H1 (cell line): ENCODE data around the gene PRR7. TPM values are rescaled to one million over a fixed set of nuclear protein-coding genes. Genes with fewer than 3 reads are reported as not detected.

Source experiments
- CTCF ChIA-PET: fragments of 300-600 bp; sonication (Branson Sonifier 250); formaldehyde crosslinking; loops from one replicate; lab custom pipeline; 2021; ENCODE audit not compliant: partially characterized antibody; lab: Charles Lee
- POLR2A ChIA-PET: fragments of 300-600 bp; sonication (Branson Sonifier 250); formaldehyde crosslinking; loops from one replicate; lab custom pipeline; 2021; ENCODE audit warnings: inconsistent platforms; ENCODE audit not compliant: partially characterized antibody; lab: Charles Lee
- DNase-seq, 2 experiments: peaks; one replicate each; pipeline versions ENCODE4 v3.0.0 to v3.0.0-alpha.2; 2010 to 2022; ENCODE audit warnings: low spot score in 2 of 2, low read depth in 1 of 2, mixed read lengths in 1 of 2
- FAIRE-seq: peaks from 2 replicates; lab custom pipeline; 2011; peaks lifted over from hg19 to GRCh38; lab: Jason Lieb, UNC
- H2AFZ ChIP-seq: 2 replicates; pipeline ENCODE4 v1.8.1; 2012; ENCODE audit warnings: low read length, inconsistent platforms
- H2AK5ac ChIP-seq: 2 replicates; pipeline ENCODE4 v1.6.1; 2013; ENCODE audit warnings: low read depth, low read length
- H2BK120ac ChIP-seq: replicated peaks from 2 replicates; pipeline ENCODE3; 2013; ENCODE audit warnings: low read depth, low read length, inconsistent platforms
- H2BK12ac ChIP-seq: 2 replicates; pipeline ENCODE4 v1.6.1; 2013; ENCODE audit warnings: low read depth, low read length
- H2BK15ac ChIP-seq: 2 replicates; pipeline ENCODE4 v1.6.1; 2013; ENCODE audit warnings: low read length
- H2BK20ac ChIP-seq: 2 replicates; pipeline ENCODE4 v1.6.1; 2013; ENCODE audit warnings: low read length
- H2BK5ac ChIP-seq: 2 replicates; pipeline ENCODE4 v1.6.1; 2013; ENCODE audit warnings: low read depth, low read length
- H3K14ac ChIP-seq: 2 replicates; pipeline ENCODE4 v1.6.1; 2013; ENCODE audit warnings: inconsistent platforms; ENCODE audit not compliant: insufficient read length
- H3K18ac ChIP-seq: 2 replicates; pipeline ENCODE4 v1.6.1; 2013; ENCODE audit warnings: low read length; ENCODE audit errors: extremely low read depth
- H3K23ac ChIP-seq: 2 replicates; pipeline ENCODE4 v1.6.1; 2013; ENCODE audit warnings: inconsistent platforms; ENCODE audit not compliant: insufficient read length
- H3K23me2 ChIP-seq: 2 replicates; pipeline ENCODE4 v1.6.1; 2013; ENCODE audit warnings: low read depth, low read length
- H3K27ac ChIP-seq: 2 replicates; pipeline ENCODE4 v1.6.1; 2011; ENCODE audit warnings: low read depth, low read length, inconsistent platforms
- H3K27me3 ChIP-seq, 4 experiments: replicated peaks in 1 of 4; 1 replicate in 1 of 4; 2 replicates in 3 of 4; pipeline versions ENCODE4 v1.6.1 to v1.8.1; 2011 to 2013; ENCODE audit warnings: low read length in 3 of 4, mild to moderate bottlenecking in 3 of 4, inconsistent platforms in 2 of 4, mixed read lengths in 2 of 4, moderate library complexity in 1 of 4; ENCODE audit not compliant: control insufficient read depth in 3 of 4, insufficient read depth in 3 of 4; ENCODE audit errors: extremely low read depth in 1 of 4
- H3K36me3 ChIP-seq, 4 experiments: 2 replicates each; pipeline versions ENCODE4 v1.6.1 to v1.8.1; 2011 to 2013; ENCODE audit warnings: mild to moderate bottlenecking in 4 of 4, low read length in 3 of 4, moderate library complexity in 2 of 4, control low read depth in 1 of 4, inconsistent platforms in 1 of 4; ENCODE audit not compliant: insufficient read depth in 4 of 4, control insufficient read depth in 2 of 4
- H3K4ac ChIP-seq: replicated peaks from 2 replicates; pipeline ENCODE3; 2013; ENCODE audit warnings: low read length, low read depth, mixed read lengths, inconsistent platforms; ENCODE audit not compliant: insufficient read length
- H3K4me1 ChIP-seq, 4 experiments: replicated peaks in 1 of 4; 1 replicate in 1 of 4; 2 replicates in 3 of 4; pipeline versions ENCODE4 v1.6.1 to v1.8.1; 2011 to 2013; ENCODE audit warnings: low read length in 3 of 4, inconsistent platforms in 2 of 4, mixed read lengths in 1 of 4; ENCODE audit not compliant: insufficient read depth in 4 of 4, control insufficient read depth in 3 of 4
- H3K4me2 ChIP-seq, 2 experiments: 2 replicates each; pipeline versions ENCODE4 v1.6.1 to v1.8.1; 2011 to 2013; ENCODE audit warnings: low read depth in 2 of 2, low read length in 2 of 2, control low read depth in 1 of 2, inconsistent platforms in 1 of 2, mild to moderate bottlenecking in 1 of 2; ENCODE audit not compliant: insufficient read depth in 1 of 2
- H3K4me3 ChIP-seq, 4 experiments: fragments of 200-600, 300-600 bp in 1 of 4; sonication (generic), shearing (Covaris generic), sonication (Bioruptor Twin) in 1 of 4; 2 replicates each; pipeline versions ENCODE4 v1.5.1 to v1.8.1; 2011 to 2016; ENCODE audit warnings: low read length in 4 of 4, low read depth in 3 of 4, control low read depth in 2 of 4, inconsistent platforms in 2 of 4, mild to moderate bottlenecking in 2 of 4, mixed read lengths in 1 of 4, moderate library complexity in 1 of 4; ENCODE audit not compliant: insufficient read depth in 2 of 4; ENCODE audit errors: extremely low read depth in 1 of 4
- H3K56ac ChIP-seq: replicated peaks from 2 replicates; pipeline ENCODE3; 2013; ENCODE audit warnings: low read depth, mild to moderate bottlenecking, mixed read lengths, low read length, inconsistent platforms; ENCODE audit not compliant: insufficient read length
- H3K79me1 ChIP-seq: 2 replicates; pipeline ENCODE4 v1.6.1; 2013; ENCODE audit warnings: low read depth, low read length, control low read depth
- H3K79me2 ChIP-seq, 2 experiments: 2 replicates each; pipeline versions ENCODE4 v1.6.1 to v1.8.1; 2012 to 2013; ENCODE audit warnings: low read length in 2 of 2, mild to moderate bottlenecking in 2 of 2, inconsistent platforms in 1 of 2; ENCODE audit not compliant: insufficient read depth in 2 of 2, control insufficient read depth in 1 of 2
- H3K9ac ChIP-seq, 4 experiments: replicated peaks in 1 of 4; 1 replicate in 1 of 4; 2 replicates in 3 of 4; pipeline versions ENCODE4 v1.6.1 to v1.8.1; 2011 to 2013; ENCODE audit warnings: low read depth in 3 of 4, low read length in 3 of 4, control low read depth in 2 of 4, mild to moderate bottlenecking in 2 of 4, moderate library complexity in 2 of 4, inconsistent platforms in 1 of 4; ENCODE audit errors: extremely low read depth in 1 of 4
- H3K9me3 ChIP-seq, 2 experiments: 2 replicates each; pipeline versions ENCODE4 v1.6.1 to v1.8.1; 2012 to 2013; ENCODE audit warnings: mild to moderate bottlenecking in 2 of 2, moderate library complexity in 2 of 2, control low read depth in 1 of 2, inconsistent platforms in 1 of 2, low read depth in 1 of 2, low read length in 1 of 2, mixed read lengths in 1 of 2; ENCODE audit not compliant: insufficient read depth in 2 of 2
- H4K20me1 ChIP-seq, 2 experiments: replicated peaks in 1 of 2; 2 replicates each; pipeline versions ENCODE3 to v1.8.1; 2011 to 2013; ENCODE audit warnings: inconsistent platforms in 2 of 2, low read length in 2 of 2, mild to moderate bottlenecking in 1 of 2; ENCODE audit not compliant: insufficient read depth in 2 of 2, control insufficient read depth in 1 of 2
- H4K5ac ChIP-seq: 2 replicates; pipeline ENCODE4 v1.6.1; 2013; ENCODE audit warnings: low read length, low read depth, mixed read lengths, inconsistent platforms; ENCODE audit not compliant: insufficient read length
- H4K8ac ChIP-seq: 2 replicates; pipeline ENCODE4 v1.8.0; 2013; ENCODE audit warnings: mild to moderate bottlenecking, moderate library complexity, low read length, inconsistent platforms; ENCODE audit not compliant: insufficient read depth; ENCODE audit errors: extremely low read depth
- H4K91ac ChIP-seq: replicated peaks from 2 replicates; pipeline ENCODE3; 2013; ENCODE audit warnings: low read length, mixed read lengths, inconsistent platforms; ENCODE audit not compliant: insufficient read length
- JUND ChIP-seq: IDR thresholded peaks from 2 replicates; pipeline ENCODE4 v1.6.1; 2011; ENCODE audit warnings: mild to moderate bottlenecking, improper control_type of control experiment, low read length
- SP2 ChIP-seq: IDR thresholded peaks from 2 replicates; pipeline ENCODE4 v1.6.1; 2012; ENCODE audit warnings: mild to moderate bottlenecking, low read length, inconsistent platforms
- WGBS, 2 experiments: shearing (Covaris generic) in 1 of 2; methylation state at CpG; one replicate each; pipeline versions ENCODE4 v1.1.6 to v1.1.7; 2013 to 2015; ENCODE audit warnings: low lambda C conversion rate in 2 of 2, mixed read lengths in 2 of 2, inconsistent platforms in 1 of 2, low coverage in 1 of 2, missing lambda C conversion rate in 1 of 2; ENCODE audit not compliant: insufficient replicate concordance in 2 of 2, insufficient coverage in 1 of 2, insufficient read length in 1 of 2; ENCODE audit errors: extremely low coverage in 1 of 2, missing lambda C conversion rate in 1 of 2; 5-methylcytosine and 5-hydroxymethylcytosine counted together
- polyA plus RNA-seq, 7 experiments: library from polyadenylated mRNA; depleted of rRNA in 3 of 7; stranded (reverse) in 5 of 7; unstranded in 2 of 7; fragments of >200 nt in 5 of 7; fragments of 200-250 nt in 2 of 7; gene quantifications; 1 replicate in 5 of 7; 2 replicates in 1 of 7; 4 replicates in 1 of 7; pipeline versions ENCODE4 v1.2.1 to v1.2.3, GENCODE V29; 2011 to 2013; ENCODE audit warnings: missing spikeins in 2 of 7, mixed read lengths in 2 of 7
- total RNA-seq: library from RNA; stranded (reverse); fragmentation: NEBNext Ultra II Directional; extraction: Animal tissue kit (Norgen Biotek cat#: 25700); gene quantifications from 2 replicates; pipeline ENCODE4 v1.2.1, GENCODE V29; 2021
- TF ChIP-seq, protein P1 (sequence below), 3 experiments: IDR thresholded peaks; 1 replicate in 2 of 3; 2 replicates in 1 of 3; pipeline versions ENCODE4 v1.5.1 to v1.6.1; 2011; ENCODE audit warnings: low read length in 3 of 3, mild to moderate bottlenecking in 3 of 3, inconsistent platforms in 2 of 3, low read depth in 1 of 3, moderate library complexity in 1 of 3; ENCODE audit not compliant: insufficient read depth in 1 of 3; ENCODE audit errors: control extremely low read depth in 1 of 3

Gene PRR7
- total and polyA plus RNA-seq, 2 of the 8 experiments (the other 6 are each of a cell fraction or from before 2014, with no cell fraction given) = 8.0 to 11.8 TPM

DNA sequence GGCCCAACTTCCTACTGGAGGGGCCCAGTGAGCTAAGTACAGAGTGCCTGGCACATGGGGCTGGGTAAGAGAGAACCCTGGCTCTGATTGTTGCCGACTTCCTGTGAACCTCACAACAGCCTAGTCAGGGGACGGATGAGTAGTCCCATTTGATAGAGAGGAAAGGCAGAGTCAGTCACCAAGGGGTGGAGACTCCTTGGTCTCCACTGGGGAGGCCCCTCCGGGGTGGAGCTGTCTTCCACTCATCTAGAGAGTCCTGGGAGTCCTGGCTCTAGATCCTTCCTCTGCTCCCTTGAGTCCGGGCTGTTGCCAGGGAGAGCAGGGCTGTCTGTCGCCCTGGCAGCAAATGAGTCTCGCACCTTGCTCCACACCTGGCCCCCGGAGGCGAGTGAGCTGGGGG lies 12.2 kb upstream of the PRR7 start:
- POLR2A ChIA-PET = interaction anchor here (0.9 to 24.2 kb wide), 6 partner anchors 11 to 43 kb away, joined by 3 to 460 read pairs (median 6); partner anchors contain the start of genes GRK6 and PRR7
- Histone ChIP-seq H3K18ac (no peak overlapping the region), H4K91ac (no peak overlapping the region), H3K9me3 (no peaks in the 10 kb centered on the region), H4K20me1 (peaks cover 8 to 16% of the 10 kb centered on the region in 2 experiments), H4K5ac (no peak overlapping the region), H3K4me2 (no peak overlapping the region), H3K9ac (no peak overlapping the region), H3K27ac (no peak overlapping the region), H3K56ac (no peak overlapping the region), H2BK20ac (no peak overlapping the region), H2BK120ac (no peak overlapping the region), H3K36me3 (peaks cover 7 to 46% (median 30%) of the 10 kb centered on the region in 4 experiments; a peak in 6 of 8 replicates), H4K8ac (no peak overlapping the region), H3K14ac (no peak overlapping the region), H2AFZ (no peak overlapping the region), H2BK12ac (no peak overlapping the region), H3K79me2 (peaks cover 0 to 4% of the 10 kb centered on the region in 2 experiments; a peak in 1 of 4 replicates), H3K4ac (no peak overlapping the region), H2BK15ac (no peak overlapping the region), H2AK5ac (no peak overlapping the region), H3K27me3 (no peaks in the 10 kb centered on the region), H3K79me1 (peaks cover 2% of the 10 kb centered on the region; the same call in 1 of the 2 replicates), H3K4me1 (no peaks in the 10 kb centered on the region), H3K23me2 (no peaks in the 10 kb centered on the region), H3K23ac (no peak overlapping the region), H3K4me3 (no peak overlapping the region), H2BK5ac (no peak overlapping the region)
- FAIRE-seq = no peak
- CTCF ChIA-PET = interaction anchor here (0.6 to 1.8 kb wide), 6 partner anchors 26 to 124 kb away, joined by 3 to 10 read pairs (median 4); no protein-coding TSS in a partner anchor
- DNase-seq = no peak
- WGBS, 2 experiments = 94% methylated on average over 8 of the region's 8 CpGs; no CpG with 5 or more reads in 1 of the 2 experiments
- TF ChIP-seq SP2 = no peak
- TF ChIP-seq JUND = no peak
- TF ChIP-seq, protein P1, sequence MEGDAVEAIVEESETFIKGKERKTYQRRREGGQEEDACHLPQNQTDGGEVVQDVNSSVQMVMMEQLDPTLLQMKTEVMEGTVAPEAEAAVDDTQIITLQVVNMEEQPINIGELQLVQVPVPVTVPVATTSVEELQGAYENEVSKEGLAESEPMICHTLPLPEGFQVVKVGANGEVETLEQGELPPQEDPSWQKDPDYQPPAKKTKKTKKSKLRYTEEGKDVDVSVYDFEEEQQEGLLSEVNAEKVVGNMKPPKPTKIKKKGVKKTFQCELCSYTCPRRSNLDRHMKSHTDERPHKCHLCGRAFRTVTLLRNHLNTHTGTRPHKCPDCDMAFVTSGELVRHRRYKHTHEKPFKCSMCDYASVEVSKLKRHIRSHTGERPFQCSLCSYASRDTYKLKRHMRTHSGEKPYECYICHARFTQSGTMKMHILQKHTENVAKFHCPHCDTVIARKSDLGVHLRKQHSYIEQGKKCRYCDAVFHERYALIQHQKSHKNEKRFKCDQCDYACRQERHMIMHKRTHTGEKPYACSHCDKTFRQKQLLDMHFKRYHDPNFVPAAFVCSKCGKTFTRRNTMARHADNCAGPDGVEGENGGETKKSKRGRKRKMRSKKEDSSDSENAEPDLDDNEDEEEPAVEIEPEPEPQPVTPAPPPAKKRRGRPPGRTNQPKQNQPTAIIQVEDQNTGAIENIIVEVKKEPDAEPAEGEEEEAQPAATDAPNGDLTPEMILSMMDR (IDR thresholded peaks at IDR 0.05; ENCODE audit: control extremely low read depth in 1 of 3, insufficient read depth in 1 of 3, low read depth in 1 of 3, low read length in 3 of 3) = no peak
